KBM-7 (cell line): ENCODE results near the gene SPATA20.

ENCODE experiments used
- DNase-seq: peaks from one replicate; pipeline ENCODE4 v3.0.0-alpha.2; 2015
- in situ Hi-C: fragments of 300-500 bp; cut with MboI; formaldehyde crosslinking; loops from 2 replicates; pipeline ENCODE4 v1.14.3; 2020; ENCODE audit warnings: low sequenced_read_pairs, low pct_unique_long_range_greater_than_20kb, mixed read lengths

The SPATA20 gene

DNA sequence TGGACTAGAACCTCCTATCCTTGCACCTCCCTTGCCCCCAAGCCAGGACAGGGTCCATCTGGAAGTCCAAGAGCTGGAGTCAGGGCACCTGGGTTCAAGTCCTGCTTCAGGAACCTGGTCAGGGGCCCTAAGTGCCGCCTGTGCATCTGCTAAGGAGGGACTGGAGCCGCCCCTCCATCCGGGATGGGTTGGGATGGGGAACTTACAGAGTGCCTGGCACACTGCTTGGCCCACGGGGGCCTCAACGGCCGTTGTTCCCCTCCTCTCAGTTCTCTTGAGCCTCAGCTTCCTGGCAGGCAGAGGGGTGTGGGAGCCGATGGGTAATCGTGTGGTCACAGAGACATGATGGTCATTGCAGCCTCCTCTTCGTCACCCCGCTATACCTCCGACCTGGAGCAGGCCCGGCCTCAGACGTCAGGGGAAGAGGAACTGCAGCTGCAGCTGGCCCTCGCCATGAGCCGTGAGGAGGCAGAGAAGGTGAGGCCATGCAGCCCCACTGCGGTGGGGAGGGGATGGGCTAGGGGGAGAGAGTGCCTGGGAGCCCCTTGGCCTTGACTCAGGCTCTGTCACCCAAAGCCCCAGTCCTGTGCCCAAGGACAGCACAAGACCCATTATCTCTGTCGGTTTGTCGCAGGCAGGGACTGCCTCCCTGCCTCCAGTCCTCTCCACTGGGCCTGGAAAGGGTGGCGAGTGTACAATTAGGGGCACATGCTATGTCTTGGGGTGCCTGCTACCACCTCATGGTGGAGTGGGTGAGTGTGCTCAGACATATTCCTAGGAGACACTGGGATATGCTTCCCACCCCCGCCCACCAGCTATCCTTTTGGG is 9.0 kb upstream of the SPATA20 start:
- in situ Hi-C loops, result no loop called here
- DNase-seq, result no peak

DNA sequence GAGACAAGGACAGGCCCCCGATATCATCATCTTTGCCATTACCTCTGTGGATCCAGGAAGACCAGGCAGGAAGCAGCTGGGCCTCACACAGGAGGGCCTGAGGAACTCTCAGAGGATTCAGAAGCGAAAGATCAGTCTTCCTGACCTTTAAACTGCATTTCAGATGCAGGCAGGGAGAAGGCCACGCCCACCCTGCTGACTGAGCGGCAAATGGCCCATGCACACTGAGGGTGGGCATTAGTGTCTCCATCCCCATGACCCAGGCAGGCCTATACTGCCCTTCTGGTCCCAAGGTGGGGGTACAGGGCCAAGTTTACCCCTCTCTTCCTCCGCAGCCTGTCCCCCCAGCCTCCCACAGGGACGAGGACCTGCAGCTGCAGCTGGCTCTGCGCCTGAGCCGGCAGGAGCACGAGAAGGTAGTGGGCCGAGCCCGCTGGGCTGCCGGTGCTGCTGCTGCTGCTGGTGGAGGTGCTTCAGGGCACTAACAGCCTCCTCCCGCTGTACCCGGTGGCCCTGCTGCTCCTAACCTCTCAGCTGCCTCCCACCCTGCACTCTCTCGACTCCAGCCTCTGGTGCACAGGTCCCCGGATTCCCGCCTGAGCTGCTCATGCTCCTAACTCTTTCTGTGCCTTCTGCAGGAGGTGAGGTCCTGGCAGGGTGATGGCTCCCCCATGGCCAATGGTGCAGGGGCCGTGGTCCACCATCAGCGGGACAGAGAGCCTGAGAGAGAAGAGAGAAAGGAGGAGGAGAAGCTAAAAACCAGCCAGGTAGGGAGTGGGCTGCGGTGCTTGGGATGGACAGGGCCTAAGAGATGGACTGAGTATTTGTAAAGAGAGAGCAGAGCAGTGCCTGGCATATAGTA is 8.2 kb upstream of the SPATA20 start:
- no peak for DNase-seq
- in situ Hi-C loops, result no loop called here

DNA sequence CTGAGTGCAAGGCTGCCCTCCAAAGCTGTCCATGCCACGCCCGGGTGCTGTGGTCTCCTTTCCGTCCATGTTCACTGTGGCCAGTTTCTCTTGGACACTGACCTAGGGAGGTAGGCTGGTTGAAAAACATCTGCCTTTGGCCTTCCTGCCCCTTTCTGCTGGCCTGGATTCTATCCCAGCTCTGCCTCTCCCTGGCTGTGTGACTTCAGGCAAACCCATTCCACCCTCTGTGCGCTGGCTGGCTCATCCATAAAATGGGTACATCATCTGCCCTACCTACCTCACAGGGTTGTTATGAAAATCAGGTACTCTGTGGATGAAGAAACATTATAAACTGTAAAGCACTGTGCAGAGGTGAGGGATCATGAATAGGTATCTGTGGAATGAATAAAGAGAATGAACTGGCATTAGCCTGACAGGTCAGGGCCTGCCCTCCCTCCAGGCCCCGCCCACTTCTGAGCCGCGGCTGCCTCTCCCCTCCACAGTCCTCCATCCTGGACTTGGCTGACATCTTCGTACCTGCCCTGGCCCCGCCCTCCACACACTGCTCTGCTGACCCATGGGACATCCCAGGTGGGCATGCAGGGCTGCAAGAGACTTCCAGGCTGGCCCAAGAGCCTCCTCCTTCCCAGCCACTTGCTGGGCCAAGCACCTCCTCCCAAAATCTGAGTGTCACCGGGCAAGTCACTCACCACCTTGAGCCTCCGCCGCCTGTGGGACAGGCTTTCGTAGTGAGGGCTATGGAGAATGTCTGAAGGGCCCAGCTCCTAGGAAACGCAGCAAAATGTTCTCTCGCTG is 7.0 kb upstream of the SPATA20 start:
- DNase-seq, result no peak
- in situ Hi-C loops, result no loop called here

DNA sequence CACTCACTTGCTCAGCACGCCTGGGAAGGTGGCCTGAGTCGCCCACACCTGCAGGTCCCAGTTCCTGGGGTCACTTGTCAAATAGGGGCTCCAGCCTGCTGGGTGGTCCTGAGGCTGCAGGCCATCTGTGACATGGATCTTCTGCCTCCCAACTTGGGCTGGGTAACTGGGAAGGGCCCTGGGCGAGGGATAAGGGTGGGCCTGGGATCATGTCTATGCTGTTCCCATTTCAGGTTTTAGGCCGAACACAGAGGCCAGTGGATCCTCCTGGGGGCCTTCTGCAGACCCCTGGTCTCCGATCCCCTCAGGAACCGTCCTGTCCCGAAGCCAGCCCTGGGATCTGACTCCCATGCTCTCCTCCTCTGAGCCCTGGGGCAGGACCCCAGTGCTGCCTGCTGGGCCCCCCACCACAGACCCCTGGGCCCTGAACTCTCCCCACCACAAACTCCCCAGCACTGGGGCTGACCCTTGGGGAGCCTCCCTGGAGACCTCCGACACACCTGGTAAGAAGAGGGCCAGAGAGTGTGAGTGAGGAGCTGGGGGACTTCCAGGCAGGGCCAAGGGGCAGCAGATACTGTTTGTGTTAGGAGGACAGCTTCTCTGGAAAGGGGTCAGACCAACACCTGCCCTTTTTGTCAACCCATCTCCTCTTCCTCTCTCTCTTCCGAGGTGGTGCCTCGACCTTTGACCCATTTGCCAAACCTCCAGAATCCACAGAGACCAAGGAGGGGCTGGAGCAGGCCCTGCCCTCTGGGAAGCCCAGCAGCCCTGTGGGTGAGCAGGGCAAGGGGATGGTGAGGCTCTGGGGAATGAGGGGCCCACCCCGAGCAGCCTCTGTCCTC is 6.2 kb upstream of the SPATA20 start:
- in situ Hi-C loops, result no loop called here
- no peak for DNase-seq

DNA sequence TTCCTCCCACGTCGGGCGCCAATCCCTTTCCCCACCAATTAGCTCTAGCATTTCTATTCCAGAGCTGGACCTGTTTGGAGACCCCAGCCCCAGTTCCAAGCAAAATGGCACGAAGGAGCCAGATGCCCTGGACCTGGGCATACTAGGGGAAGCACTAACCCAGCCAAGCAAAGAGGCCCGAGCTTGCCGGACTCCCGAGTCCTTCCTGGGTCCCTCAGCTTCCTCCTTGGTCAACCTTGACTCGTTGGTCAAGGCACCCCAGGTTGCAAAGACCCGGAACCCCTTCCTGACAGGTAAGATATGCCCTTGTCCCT is 5.6 kb upstream of the SPATA20 start:
- no peak for DNase-seq
- in situ Hi-C loops, result no loop called here

DNA sequence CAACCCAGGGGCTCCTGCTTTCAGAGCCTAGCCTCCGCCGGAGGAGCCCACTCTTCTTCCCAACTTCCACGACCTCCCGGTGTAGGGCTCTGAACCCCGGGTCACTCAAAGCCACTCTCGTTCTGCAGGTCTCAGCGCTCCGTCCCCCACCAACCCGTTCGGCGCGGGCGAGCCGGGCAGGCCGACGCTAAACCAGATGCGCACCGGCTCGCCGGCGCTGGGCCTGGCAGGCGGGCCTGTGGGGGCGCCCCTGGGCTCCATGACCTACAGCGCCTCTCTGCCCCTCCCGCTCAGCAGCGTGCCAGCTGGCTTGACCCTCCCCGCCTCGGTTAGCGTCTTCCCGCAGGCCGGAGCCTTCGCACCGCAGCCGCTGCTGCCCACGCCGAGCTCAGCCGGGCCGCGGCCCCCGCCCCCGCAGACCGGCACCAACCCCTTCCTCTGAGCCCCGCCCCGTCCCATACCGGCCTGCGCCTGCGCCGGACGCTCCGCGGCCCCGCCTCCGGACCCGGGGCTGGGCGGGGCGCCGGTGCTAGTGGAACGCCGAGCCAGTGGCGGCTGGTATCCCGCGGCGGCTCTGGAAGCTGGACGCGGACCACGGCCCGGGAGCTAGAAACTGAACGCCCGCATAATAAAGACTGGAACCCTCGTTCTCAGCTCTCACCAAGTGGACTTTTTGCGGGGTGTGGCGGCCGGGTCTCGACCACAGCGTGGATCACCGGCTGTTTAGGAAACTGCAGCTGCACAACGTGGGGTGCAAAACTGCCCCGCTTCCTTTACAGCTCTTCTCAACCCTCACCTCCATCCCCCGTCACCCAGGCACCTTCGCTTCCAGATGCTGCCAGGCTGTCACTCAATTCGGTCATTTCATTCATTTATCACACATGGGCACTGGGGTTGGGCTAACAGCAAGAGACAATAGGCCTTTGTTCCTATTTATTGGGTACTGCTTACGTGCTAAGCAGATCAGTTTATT is 5.0 kb upstream of the SPATA20 start:
- DNase-seq, result peak; percentile 82
- in situ Hi-C loops, result no loop called here

DNA sequence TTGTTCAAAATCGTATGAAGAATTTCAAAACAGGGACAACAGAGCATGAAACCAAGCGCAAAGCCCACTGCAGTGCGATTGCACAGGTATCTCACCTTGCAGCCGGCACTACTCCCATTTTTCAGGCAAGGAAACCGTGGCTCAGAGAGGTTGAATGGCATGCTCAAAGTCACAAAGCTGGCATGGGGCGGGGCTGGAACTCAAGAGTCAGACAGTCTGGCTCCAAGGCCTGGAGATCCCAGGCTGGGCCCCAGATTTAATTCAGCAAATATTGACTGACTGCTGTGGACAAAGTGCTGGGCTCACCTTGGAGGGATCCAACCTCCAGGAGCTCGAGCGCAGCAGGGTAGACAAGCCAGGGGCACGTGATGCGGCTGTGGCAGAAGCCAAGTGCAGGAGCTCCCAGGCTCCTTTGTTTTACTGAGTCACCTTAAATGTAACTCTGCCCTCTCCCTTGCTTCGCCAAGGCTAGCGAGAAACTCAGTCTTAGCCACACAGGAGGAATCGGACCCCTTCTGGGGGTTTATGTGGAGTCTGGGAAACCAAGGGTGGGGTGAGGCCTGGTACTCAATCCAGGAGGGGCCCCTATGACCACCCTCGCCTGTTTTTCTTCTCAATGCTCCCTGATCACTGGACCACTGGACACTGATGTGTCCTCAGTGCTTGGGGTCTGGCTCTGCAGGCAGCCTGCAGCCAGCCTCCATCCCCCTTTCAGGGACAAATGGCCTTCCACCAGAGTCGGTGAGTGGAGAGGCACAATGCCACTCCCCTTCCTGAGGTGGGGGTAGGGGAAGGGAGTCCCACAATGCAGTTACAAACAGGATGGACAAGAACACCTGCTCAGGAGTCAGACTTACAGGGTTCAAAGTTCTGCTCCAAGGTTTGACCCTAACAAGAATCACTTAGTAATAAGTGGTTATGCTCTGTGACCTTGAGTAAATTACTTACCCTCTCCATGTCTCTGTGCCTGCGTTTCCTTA is 3.9 kb upstream of the SPATA20 start:
- no peak for DNase-seq
- in situ Hi-C loops, result no loop called here

DNA sequence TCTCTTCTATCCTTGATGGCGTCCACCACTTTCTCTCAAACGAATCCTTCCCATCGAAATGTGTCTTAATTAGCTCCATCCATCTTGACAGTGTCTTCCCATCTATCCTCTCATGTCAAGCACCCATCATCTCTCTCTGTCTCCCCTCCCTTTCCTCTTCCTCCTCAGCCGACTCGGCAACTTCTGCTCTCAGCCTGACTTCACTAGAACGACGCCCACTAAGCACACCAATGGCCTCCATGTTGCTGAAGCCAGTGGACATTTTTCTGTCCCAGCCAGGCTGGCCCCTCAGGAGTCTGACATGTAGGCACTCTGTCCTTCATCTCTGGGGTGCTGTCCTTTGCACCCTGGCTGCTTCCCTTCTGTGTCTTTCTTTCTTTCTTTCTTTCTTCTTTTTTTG is 2.5 kb upstream of the SPATA20 start:
- in situ Hi-C loops, result no loop called here
- no peak for DNase-seq

DNA sequence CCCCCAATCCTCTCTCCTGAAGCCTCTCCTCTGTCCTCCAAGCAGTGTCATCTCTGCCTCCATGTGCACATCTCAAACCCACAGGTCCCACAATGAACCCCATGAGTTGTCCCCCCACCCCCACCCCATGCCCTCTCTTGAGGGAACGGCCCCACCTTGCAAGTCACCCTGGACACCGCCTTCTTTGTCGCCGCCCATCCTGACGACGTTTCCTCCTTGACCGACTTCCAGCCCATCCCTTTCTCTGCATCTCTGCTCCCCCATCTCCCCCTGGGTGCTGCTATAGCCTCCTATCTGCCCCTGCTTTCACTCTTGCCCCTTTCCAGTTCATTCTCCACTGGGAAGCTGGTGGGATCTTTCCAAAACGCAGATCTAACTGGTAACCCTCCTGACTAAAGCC is 1.7 kb upstream of the SPATA20 start:
- in situ Hi-C loops, result no loop called here
- DNase-seq, result no peak

DNA sequence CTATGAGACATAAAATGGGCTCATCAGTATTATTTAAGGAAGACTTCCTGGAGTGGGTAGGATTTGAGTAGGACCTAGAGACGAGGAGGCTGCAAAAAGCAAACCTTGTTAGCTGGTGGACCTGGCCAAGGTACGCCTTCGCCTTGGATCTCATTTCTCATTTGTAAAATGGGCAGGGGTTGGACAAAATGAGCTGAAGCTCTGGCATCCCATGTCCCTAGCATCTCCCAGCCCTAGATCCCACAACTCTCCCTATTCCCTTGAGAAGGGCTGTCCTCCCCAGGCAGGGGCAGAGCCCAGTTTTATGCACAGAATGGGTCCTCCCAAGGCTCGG is 306 bp upstream of the SPATA20 start:
- DNase-seq, result no peak
- in situ Hi-C loops, result no loop called here

DNA sequence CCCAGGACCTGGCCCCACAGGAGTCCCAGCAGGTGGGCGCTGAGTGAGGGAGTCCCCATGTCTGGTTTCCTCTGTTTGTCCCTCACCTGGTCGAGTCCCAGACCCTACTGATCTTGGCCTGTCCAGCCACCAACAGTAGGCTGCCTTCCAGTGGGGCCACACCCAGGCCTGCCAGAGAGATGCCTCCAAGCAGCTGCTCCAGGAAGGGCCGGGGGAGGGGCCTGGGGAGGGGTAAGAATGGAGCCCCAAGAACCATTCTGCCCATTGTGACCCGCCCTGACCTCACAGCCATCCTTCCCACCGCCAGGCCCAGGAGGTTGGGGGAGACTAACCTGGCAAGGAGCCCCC is 736 bp downstream of the SPATA20 start:
- in situ Hi-C loops, result no loop called here
- no peak for DNase-seq

DNA sequence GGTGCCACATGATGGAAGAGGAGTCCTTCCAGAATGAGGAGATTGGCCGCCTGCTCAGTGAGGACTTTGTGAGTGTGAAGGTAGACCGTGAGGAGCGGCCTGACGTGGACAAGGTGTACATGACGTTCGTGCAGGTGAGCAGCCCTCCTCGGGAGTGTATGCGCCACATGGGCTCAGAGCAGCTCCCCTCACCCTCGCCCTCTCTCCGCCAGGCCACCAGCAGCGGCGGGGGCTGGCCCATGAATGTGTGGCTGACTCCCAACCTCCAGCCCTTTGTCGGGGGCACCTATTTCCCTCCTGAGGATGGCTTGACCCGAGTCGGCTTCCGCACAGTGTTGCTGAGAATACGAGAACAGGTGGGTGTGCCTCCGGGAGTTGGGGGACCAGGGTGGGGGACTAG is 1.9 kb downstream of the SPATA20 start:
- DNase-seq, result no peak
- in situ Hi-C loops, result no loop called here

DNA sequence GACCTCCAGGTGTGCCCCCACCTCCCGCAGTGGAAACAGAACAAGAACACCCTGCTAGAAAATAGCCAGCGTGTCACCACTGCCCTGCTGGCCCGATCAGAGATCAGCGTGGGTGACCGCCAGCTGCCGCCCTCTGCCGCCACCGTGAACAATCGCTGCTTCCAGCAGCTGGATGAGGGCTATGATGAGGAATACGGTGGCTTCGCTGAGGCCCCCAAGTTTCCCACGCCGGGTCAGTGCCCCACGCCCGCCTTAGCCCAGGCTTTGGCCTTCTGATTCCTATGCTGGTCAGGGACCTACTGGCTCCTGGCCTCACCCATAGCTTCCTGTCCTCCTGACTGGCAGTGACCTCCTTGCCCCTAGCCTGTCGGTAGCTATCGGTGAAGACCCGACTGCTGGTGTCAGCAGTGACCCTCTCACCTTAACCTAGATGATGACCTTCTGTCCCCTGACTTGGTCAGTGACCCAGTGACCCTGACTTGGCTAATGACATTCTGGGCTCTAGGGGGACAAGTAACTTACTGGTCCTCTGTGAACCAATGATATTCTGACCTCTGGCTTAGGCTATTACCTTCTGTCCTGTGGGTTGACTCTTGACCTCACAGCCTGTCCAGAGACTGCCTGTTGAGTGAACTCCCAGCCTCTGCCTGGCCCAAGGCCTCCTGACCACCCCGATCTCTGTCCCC is 2.4 kb downstream of the SPATA20 start:
- in situ Hi-C loops, result no loop called here

DNA sequence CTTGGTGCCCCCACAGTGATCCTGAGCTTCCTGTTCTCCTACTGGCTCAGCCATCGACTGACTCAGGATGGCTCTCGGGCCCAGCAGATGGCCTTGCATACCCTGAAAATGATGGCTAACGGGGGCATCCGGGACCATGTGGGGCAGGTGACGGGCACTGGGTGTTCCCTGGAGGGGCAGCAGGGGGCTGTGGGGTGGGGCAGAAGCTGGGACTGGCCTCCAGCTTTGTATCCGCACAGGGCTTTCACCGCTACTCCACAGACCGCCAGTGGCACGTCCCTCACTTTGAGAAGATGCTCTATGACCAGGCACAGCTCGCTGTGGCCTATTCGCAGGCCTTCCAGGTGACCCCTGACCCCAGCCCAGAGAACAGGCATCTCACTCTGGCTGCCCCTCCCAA is 3.0 kb downstream of the SPATA20 start:
- in situ Hi-C loops, result no loop called here
- DNase-seq, result no peak

More for the DNA sequence above, 2.4 kb downstream of the SPATA20 start:
- no peak for DNase-seq

DNA sequence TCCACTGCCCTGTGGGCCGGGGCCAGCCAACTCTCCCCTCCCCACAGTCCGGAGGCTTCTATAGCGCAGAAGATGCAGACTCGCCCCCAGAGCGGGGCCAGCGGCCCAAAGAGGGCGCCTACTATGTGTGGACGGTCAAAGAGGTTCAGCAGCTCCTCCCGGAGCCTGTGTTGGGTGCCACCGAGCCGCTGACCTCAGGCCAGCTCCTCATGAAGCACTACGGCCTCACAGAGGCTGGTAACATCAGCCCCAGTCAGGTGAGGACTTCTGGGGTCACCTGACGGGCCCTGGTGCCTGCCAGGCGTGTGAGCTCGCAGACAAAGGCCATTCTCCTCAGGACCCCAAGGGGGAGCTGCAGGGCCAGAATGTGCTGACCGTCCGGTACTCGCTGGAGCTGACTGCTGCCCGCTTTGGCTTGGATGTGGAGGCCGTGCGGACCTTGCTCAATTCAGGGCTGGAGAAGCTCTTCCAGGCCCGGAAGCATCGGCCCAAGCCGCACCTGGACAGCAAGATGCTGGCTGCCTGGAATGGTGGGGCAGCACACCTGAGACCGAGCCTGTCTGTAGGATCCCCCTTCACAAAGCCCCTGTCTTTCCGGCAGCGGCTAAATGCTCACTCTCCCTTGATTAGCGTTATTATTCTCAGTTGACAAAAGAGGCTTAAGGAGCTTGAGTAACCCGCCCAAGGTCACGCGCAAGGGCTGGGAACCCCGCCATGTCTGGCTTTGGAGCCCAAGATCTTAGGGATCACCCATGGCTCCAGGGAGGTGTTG is 3.9 kb downstream of the SPATA20 start:
- in situ Hi-C loops, result no loop called here
- no peak for DNase-seq

DNA sequence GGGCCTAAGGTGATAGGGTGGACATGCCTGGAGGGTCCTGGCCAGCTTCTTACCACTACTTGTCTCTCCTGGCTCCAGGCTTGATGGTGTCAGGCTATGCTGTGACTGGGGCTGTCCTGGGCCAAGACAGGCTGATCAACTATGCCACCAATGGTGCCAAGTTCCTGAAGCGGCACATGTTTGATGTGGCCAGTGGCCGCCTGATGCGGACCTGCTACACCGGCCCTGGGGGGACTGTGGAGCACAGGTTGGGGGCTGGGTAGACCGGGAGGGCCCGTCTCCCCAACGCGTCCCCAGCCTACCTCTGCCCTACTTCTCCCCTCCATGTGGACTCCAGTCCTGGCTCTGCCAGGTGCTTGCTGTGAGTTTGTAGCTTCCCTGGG is 4.5 kb downstream of the SPATA20 start:
- DNase-seq, result no peak
- in situ Hi-C loops, result no loop called here
